ENCODE measurements around the gene NEDD4L. TPM values are rescaled to one million over a fixed set of nuclear protein-coding genes. Genes with fewer than 3 reads are reported as not detected.

The NEDD4L gene
- total and polyA plus RNA-seq, 8 donors, result 45.0 to 113 (median 66.4) TPM

DNA sequence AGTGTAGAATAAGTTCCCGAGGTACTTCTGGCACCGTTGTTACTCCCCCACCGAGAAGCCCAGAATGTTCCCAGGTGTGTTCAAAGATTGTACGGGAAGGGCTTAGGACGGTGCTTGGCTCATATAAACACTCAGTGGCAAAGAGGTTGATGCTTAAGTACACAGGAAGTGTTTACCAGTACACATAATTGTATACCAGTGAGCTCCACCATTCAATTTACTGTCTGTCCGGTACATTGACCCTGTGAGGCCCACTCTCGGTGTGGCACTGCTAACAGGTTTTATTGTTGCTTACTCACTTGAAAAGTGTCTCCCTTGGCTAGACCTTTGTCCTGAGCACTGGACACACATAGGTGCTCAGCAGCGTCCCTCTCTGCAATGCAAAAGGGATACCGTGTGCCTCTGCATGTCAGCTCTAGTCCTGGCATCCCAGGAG, 191.0 kb downstream of the NEDD4L start:
- DNase-seq (no peak), FAIRE-seq (no peak), ATAC-seq (peak in 2 of 4 donors; percentile 7 to 29)
- H3K27me3 ChIP-seq, result no peaks in the 10 kb centered on the region
- intact Hi-C loops (cut with DNase I), result no loop called here
- H3K9me3 ChIP-seq, result no peaks in the 10 kb centered on the region
- H3K36me3 ChIP-seq, result peaks cover 0 to under 1% (median 0%) of the 10 kb centered on the region in 3 donors
- peak overlapping the region in 2 of 4 donors; percentile 21 to 57 for H3K27ac ChIP-seq
- no peak for TF ChIP-seq CTCF (IDR thresholded peaks at IDR 0.05)
- peaks cover 38 to 42% (median 39%) of the 10 kb centered on the region in 3 donors for H3K4me1 ChIP-seq
- 21 to 26% methylated on average over 9 of the region's 9 CpGs for WGBS, 2 donors
- no peak overlapping the region for H3K4me3 ChIP-seq

DNA sequence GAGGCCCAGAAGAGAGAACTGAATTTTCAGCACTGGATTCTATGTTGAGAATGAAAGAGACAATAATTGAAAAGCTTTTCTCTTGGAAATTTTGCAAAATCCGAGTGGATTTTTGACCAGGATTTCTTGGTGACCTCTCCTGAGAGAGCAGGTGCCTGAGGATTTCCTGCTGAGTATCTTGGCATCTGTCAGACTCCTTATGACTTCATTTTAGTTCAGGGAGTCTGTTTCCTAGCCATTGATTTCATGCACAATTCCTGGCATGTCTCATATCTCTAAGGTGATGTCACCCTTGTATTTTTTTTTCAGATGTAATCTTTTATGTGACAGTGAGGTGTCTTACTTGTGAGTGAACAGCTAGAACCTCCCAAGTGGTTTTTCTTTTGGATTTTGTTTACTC, 195.9 kb downstream of the NEDD4L start:
- peaks cover 0 to 4% (median 4%) of the 10 kb centered on the region in 3 donors for H3K4me1 ChIP-seq
- no peaks in the 10 kb centered on the region for H3K9me3 ChIP-seq
- WGBS, 2 donors, result 41 to 62% methylated on average over 1 of the region's 1 CpG
- ATAC-seq, result peak in 3 of 4 donors; percentile 42 to 53 (median 46)
- no peak overlapping the region for H3K4me3 ChIP-seq
- peak overlapping the region in 1 of 4 donors; percentile 20 for H3K27ac ChIP-seq
- FAIRE-seq, result no peak
- intact Hi-C loops (cut with DNase I), result no loop called here
- DNase-seq, result no peak
- no peak for TF ChIP-seq CTCF (IDR thresholded peaks at IDR 0.05)
- no peaks in the 10 kb centered on the region for H3K36me3 ChIP-seq
- no peaks in the 10 kb centered on the region for H3K27me3 ChIP-seq

- Histone ChIP-seq H3K27me3 (no peaks in the 10 kb centered on the region), H3K4me3 (no peak overlapping the region), H3K27ac (peak overlapping the region in 1 of 4 donors; percentile 35), H3K36me3 (no peaks in the 10 kb centered on the region), H3K4me1 (peaks cover 0 to 3% (median 0%) of the 10 kb centered on the region in 3 donors), H3K9me3 (no peaks in the 10 kb centered on the region)
- no peak for TF ChIP-seq CTCF (IDR thresholded peaks at IDR 0.05)
- intact Hi-C loops (cut with DNase I), result no loop called here
- DNase-seq (no peak), FAIRE-seq (no peak), ATAC-seq (no peak)
- 87 to 89% methylated on average over 6 of the region's 6 CpGs for WGBS, 2 donors
Measured at GRCh38 chr18:58241026-58241679, 197.1 kb downstream of the NEDD4L start.

- 21 to 26% methylated on average over 6 of the region's 6 CpGs for WGBS, 2 donors
- intact Hi-C loops (cut with DNase I), result no loop called here
- no peak overlapping the region for H3K4me3 ChIP-seq
- FAIRE-seq (no peak), DNase-seq (peak in 3 of 6 donors; percentile 44 to 56 (median 53)), ATAC-seq (peak; percentile 64 to 77 (median 76))
- H3K9me3 ChIP-seq, result no peaks in the 10 kb centered on the region
- H3K36me3 ChIP-seq, result no peaks in the 10 kb centered on the region
- peaks cover 0 to 3% (median 0%) of the 10 kb centered on the region in 3 donors for H3K4me1 ChIP-seq
- TF ChIP-seq CTCF (IDR thresholded peaks at IDR 0.05), result no peak
- peak overlapping the region in 1 of 4 donors; percentile 35 for H3K27ac ChIP-seq
- no peaks in the 10 kb centered on the region for H3K27me3 ChIP-seq
Measured at GRCh38 chr18:58241877-58242276, 197.9 kb downstream of the NEDD4L start.

DNA sequence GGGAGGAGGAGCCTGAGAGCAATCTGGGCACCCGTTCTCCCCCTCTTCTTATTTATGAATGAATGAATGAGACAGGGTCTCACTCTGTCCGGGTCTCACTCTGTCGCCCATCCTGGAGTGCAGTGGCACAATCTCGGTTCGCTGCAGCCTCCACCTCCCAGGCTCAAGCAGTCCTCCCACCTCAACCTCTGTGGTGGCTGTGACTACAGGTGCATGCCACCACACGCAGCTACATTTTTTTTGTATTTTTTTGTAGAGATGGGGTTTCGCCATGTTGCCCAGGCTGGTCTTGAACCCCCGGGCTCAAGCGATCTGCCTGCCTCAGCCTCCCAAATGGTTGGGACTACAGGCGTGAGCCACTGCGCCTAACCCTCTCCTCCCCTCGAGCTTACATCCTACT, 198.4 kb downstream of the NEDD4L start:
- peaks cover 0 to 3% (median 0%) of the 10 kb centered on the region in 3 donors for H3K4me1 ChIP-seq
- no peaks in the 10 kb centered on the region for H3K27me3 ChIP-seq
- TF ChIP-seq CTCF (IDR thresholded peaks at IDR 0.05), result no peak
- no peaks in the 10 kb centered on the region for H3K36me3 ChIP-seq
- no peak overlapping the region for H3K4me3 ChIP-seq
- ATAC-seq (no peak), FAIRE-seq (no peak), DNase-seq (no peak)
- no peaks in the 10 kb centered on the region for H3K9me3 ChIP-seq
- WGBS, 2 donors, result 86 to 91% methylated on average over 12 of the region's 12 CpGs
- intact Hi-C loops (cut with DNase I), result no loop called here
- H3K27ac ChIP-seq, result no peak overlapping the region

Data from pancreas (tissue), 10 donors.